Fibroblast of gingiva (primary cell): Measurements from ENCODE around the gene ADAMTS2.

Source experiments
- DNase-seq: peaks from one replicate; pipeline ENCODE4 v3.0.0-alpha.2; 2011; ENCODE audit warnings: low read depth

Gene ADAMTS2

DNA sequence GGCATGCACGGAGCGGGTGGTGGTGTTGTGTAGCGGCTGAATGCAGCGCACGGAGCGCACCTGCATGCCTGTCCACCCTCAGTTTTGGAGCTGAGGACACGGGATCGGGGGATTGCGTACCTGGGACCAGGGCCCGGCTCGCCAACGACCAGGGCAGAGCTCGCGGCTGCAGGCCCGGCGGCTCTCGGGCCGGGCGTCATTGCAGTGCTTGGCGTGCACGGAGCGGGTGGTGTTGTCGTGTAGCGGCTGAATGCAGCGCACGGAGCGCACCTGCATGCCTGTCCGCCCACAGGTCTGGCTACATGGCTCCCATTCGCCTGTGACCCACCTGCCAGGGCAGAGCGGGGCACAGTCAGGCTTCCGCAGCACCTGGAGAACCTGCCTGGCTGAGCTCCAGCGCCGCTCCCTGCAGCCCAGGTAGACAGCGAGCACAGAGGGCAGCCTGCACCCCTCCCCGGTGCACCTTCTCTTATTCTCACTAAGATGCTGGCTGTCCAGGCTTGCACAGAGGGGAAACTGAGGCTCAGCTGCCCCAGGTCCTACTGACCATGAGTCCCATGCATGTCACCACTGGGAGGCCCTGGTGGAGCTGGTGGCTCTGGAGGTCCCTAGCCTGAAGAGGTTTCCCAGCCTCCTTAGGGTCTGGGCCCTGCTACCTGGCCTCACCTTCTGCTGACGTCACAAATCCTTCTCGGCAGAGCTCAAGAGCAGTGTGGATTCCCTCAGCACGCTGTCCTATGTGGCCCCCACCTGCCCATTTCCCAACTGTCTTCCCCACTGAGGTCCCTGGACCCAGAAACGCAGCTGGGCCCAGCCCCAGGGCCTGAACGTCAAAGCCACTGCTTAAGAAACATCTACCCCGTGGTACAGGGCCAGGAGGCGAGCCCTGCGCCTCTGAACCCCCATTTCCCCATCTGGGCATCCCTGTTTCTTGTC is 220.1 kb downstream of the ADAMTS2 start:
- no peak for DNase-seq

DNA sequence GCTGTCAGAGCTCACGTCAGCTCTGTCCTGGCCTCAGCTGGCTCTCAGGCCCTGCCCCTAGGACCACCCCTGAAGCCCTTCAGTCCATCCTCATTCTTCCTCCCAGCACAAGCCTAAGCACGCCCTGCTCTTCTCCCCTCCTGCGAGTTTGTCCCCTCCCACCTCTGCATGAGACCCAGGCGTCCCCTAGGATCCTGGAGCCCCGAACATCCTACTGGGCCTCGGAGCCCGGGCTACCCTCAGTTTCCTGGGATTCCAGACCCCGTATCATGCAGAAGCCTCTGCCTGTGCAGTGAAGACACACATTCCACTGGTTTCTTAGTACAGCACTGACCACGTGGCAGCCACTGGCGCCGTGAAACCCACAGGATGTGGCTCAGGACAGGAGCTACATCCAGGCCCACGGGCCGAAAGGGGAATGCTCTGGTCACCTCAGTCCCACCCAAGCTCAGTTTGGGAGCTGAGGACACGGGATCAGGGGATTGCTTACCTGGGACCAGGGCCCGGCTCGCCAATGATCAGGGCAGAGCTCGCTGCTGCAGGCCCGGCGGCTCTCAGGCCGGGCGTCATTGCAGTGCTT is 220.9 kb downstream of the ADAMTS2 start:
- no peak for DNase-seq

GRCh38 chr5:179123491-179124272 is 221.6 kb downstream of the ADAMTS2 start:
- no peak for DNase-seq

DNA sequence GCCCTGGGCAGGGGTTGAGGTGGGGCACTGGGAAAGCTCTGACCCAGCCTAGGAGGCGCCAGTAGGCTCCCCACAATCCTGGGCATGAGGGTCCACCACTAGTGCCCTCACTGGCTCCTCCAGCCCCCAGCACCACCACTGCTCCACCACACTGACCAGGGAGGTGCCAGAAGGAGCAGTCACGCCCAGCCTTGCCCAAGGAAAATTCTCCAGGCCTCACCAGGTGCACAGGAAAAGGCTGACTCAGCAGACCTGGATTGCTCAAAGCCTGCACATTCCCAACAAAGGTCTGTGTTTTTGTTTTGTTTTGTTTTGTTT is 222.2 kb downstream of the ADAMTS2 start:
- no peak for DNase-seq

GRCh38 chr5:179122411-179123108 is 222.7 kb downstream of the ADAMTS2 start:
- DNase-seq: no peak

DNA sequence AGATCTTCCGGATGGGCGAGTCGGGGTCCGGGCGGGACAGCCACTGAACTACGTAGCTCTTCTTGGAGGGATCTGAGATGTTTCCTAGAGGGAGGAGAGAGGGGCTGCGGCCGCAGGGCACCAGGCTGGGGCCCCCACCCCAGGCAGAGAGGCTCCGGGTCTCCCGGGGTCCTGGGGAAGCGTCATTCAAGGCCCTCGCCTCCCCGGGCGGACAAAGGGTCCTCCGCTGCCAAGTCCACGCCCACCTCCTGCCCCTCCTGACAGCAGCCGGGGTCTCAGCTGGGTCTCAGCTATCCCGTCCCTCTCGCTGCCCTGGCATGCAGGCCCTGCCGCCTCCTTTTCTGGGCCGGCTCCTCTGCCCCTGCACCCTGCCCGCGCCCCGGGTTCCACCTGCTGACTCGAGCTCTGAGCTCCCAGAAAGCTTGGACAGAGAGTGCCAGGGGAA is 223.6 kb downstream of the ADAMTS2 start:
- DNase-seq: no peak

DNA sequence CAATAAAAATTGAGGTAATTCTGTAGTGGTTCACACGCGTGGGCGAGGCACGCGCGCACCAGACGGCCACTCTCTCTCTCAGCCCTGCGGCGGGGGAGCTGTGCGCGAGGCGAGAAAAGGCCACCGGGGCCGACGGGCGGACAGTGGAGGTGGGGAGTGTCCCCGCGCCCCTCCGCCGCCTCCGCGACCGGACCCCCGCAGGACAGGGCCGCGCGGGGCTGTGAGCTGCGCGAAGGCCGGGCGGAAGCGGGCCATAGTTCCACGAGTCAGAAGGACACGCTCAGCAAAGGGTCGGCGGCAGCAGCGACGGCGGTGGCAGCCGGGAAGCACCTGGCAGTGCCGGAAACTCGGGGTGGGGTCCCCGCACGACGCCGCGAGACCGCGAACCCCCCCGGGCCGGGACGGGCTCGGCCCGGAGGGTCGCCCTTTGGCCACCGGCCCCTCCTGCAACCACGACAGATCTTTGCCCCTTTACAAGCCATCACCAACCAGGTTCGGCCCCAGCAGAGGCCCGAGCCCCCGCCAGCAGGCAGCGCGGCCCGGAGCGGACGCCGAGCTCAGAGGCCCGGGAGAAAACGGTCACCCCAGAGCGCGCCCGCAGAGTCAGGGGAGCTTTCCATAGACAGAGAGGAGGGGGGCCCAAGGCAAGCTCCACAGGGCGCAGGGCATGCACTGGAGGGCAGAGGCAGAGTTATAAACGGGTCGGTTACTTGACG is 224.2 kb downstream of the ADAMTS2 start:
- no peak for DNase-seq

DNA sequence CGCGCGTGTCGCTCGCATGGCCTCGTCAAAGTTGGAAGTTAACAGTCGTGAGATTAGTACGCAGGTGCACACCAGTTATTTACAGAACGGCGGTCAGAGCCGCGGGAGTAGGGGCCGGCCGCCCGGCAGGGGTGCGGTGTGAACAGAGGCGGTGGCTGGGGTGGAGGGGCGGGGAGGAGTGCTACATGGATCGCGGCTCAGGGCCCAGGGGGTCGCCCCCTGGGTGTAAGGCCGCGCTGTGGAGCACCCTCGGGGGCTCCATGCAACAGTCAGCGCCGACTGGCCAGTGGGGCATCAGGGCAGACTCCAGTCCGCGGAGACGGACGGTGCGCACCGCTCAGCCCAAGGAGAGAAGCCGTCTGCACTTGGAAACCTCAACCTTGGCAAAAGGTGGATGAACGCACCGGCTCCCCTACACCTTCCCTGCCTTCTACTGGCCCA is 224.8 kb downstream of the ADAMTS2 start:
- DNase-seq: no peak

GRCh38 chr5:179119415-179120170 is 225.7 kb downstream of the ADAMTS2 start:
- DNase-seq: no peak

DNA sequence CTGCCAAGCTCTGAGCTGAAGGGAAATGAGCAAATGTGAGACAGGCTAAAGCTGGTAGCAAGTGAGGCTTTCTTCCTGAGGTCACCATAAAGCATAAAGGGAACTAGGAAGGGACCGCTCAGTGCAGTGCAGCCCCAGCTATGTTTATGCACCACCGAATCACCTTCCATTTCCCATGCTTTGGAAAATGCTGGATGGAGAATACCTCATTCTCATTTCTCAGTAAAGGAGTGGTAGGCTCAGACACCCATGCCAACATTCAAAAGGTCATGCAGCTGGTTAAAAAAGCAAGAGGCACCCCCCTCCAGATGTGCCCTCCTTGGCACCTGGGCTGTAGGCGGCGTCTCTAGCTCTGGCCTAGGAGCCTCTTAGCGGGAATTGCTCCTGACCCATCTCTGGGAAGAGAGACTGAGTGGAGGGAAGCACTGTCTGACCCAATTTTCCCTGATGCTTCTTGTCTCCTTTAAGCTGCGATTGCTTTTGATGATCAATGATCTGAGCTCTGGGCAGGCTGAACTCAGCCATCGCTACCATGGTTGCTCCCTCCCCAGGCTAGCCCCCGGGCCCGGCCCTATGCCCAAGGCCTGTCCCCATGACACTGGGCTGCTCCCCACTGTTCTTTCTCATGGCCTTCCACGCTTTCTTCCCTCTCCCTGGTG is 226.4 kb downstream of the ADAMTS2 start:
- DNase-seq: no peak

GRCh38 chr5:179118338-179118737 is 226.9 kb downstream of the ADAMTS2 start:
- no peak for DNase-seq

DNA sequence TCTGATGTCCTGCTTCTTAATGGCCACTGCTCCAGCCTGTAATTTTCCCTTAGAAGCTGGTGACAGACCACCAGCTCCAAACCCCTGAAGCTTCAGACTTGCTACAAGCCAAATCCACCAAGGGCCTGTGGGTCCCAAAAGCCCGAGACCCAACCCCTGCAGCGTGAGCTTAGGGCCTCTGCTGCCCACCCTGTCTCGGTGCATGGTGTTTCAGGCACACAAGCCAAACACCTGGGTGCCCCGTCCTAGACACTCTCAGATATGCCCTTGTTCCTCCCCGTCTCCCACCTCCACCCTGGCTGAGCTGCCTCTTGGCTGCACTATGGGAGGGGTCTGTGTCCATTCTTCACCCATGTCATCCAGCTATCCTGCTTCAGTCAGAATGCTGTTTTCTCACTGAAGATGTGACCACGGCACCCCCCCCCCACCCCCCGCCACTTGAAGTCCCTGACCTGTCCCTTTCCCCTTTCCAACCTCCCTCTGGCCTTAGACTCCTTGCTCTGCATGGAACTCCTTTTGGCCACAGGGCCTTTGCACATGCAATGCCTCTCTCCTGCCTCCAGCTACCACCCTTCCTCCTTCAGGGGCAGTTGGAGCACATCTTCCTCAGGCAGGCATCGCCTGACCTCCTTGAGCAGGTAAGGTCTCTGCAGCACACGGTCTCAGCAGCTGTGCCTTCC is 229.3 kb downstream of the ADAMTS2 start:
- DNase-seq: no peak

GRCh38 chr5:179115307-179115706 is 230.0 kb downstream of the ADAMTS2 start:
- no peak for DNase-seq

DNA sequence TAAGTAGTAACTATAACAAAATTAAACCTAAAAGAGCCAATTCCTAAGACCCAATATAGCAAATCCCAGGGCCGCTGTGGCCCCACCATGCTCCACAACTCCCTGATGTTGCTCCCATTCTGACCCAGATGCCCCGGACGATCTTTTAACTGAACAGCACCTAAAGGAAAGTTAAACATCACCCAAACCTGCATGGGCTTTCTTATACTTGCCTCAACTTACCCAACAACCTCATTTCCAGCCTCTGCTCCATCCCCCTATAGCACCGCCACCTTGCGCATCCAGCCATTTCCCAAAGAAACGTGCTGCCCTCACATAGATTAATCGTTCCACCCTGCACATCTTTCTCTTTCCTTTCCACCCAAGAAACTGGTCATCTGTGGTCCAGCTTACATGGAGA is 230.5 kb downstream of the ADAMTS2 start:
- DNase-seq: no peak

DNA sequence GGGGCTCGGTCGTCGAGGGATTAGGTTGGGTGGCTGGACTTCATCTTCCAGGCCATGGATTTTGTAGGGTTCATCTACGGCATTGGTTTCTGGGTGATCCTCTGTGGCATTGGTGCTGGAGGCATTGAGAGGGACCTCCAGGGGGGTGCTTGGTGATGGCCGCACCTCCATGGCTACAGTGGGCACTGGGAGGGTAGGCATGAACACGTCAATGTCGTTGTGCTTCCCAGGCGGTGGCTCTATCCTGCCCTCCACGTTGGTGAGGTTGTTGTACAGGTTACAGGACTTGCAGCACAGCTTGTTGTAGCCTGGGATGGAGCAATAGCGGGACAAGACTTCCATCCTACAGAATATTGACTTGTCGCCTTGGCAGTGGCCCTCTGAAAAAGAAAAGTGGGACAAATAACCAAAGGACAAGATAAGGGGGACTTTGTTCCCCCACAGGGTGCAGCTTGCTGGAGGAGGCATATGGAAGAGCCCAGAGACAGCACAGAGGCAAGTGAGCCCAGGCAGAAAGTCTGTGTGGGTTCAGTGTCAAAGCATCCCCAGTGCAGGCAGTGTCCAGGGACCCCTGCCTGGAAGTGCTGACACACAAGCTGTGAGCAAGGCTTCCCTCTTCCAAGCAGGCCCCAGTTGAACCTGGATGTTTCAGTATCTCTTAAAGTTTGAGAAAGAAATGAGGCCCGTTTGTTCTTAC is 231.2 kb downstream of the ADAMTS2 start:
- DNase-seq: no peak

GRCh38 chr5:179113143-179113530 is 232.1 kb downstream of the ADAMTS2 start:
- DNase-seq: no peak

GRCh38 chr5:179112469-179113142 is 232.7 kb downstream of the ADAMTS2 start:
- DNase-seq: no peak
